Epithelial cell of proximal tubule (primary cell): Measurements from ENCODE around the gene EDDM3A. TPM values are rescaled to one million over a fixed set of nuclear protein-coding genes. Genes with fewer than 3 reads are reported as not detected.

Source experiments
- DNase-seq: peaks from one replicate; pipeline ENCODE4 v3.0.0-alpha.2; 2011; ENCODE audit warnings: low read depth
- H3K4me3 ChIP-seq: 2 replicates; pipeline ENCODE4 v1.5.1; 2011; ENCODE audit warnings: low read depth, mild to moderate bottlenecking, low read length
- total RNA-seq: library from RNA; depleted of rRNA; stranded (reverse); fragments of >200 nt; gene quantifications from 2 replicates; pipeline ENCODE4 v1.2.3, GENCODE V29; 2015
- TF ChIP-seq, protein P1 (sequence below): conservative IDR thresholded peaks from 2 replicates; pipeline ENCODE4 v1.5.1; 2012; ENCODE audit warnings: low read depth, mild to moderate bottlenecking, low read length

EDDM3A gene
- total RNA-seq, 1 donor from 2014 or later: not detected

DNA sequence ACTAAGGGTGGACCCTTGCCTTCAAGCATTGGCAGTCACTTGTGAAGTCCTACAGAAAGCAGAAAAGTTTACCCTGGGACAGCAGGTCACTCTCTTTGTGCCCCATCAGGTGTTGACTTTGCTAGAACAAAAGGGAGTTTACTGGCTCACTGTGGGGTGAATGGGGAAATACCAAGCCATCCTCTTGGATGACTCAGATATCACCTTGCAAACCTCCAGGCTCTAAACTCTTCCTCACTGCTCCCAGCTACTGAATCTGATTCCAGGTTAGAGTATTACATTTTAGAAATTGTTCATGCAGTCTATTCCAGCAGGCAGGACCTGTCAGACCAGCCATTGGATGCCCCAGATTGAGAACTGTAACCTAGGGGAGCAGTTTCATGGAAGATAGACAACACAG is 15.3 kb downstream of the EDDM3A start:
- no peak for DNase-seq
- TF ChIP-seq, protein P1, sequence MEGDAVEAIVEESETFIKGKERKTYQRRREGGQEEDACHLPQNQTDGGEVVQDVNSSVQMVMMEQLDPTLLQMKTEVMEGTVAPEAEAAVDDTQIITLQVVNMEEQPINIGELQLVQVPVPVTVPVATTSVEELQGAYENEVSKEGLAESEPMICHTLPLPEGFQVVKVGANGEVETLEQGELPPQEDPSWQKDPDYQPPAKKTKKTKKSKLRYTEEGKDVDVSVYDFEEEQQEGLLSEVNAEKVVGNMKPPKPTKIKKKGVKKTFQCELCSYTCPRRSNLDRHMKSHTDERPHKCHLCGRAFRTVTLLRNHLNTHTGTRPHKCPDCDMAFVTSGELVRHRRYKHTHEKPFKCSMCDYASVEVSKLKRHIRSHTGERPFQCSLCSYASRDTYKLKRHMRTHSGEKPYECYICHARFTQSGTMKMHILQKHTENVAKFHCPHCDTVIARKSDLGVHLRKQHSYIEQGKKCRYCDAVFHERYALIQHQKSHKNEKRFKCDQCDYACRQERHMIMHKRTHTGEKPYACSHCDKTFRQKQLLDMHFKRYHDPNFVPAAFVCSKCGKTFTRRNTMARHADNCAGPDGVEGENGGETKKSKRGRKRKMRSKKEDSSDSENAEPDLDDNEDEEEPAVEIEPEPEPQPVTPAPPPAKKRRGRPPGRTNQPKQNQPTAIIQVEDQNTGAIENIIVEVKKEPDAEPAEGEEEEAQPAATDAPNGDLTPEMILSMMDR: no peak

DNA sequence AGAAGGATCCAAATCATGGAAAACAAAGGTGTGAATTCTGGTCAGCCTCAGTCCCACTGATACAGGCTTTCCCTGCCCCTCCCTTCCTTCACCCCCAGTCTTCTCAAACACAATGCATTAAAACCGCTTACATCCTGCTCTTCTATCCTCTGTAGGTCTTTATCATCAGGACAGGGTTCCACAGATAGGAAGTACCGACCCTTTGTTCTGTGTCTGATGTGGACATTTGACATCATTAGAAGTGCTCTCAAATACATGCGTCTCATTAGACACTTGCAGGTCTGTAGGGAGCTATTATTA is 22.9 kb downstream of the EDDM3A start:
- no peak for DNase-seq
- H3K4me3 ChIP-seq: no peak overlapping the region
- TF ChIP-seq, protein P1: no peak

More for the DNA sequence above, 15.3 kb downstream of the EDDM3A start:
- H3K4me3 ChIP-seq: no peak overlapping the region

DNA sequence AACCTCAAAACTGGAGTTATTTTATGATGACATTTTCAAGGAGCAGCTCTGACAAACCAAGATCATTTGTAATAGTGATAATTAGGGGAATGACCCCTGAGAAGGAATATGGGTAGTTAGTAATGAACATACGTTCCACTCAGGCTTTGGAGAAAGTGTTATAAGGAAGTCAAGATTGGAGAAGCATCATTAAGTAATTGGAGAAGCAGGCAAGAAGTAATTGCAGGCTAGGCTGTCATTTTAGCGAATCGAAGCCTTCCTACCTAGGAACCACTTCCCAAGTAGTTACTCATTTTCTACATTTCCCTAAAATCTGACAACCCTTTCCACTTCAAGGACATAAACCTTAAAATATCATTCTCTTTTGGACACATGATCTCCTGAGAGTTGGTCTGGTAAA is 23.7 kb downstream of the EDDM3A start:
- TF ChIP-seq, protein P1: no peak
- DNase-seq: no peak
- H3K4me3 ChIP-seq: no peak overlapping the region

DNA sequence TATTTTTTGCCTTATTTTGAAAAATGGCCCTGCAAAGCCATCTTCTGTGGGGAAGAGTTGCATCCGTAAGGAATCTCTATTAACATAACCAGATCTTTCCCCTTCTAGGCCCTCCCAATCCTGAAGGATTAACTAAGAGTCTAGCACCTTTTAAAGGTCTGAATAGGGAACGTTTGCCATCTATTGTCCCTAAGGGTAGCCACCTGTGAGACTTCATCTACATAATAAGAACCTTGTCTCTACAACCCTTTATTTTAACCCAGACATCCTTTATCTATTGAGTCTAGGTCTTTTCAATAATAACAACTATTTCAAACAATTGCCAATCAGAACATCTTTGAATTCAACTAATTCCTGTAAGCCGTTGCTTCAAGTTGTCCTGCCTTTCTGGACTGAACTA is 27.0 kb downstream of the EDDM3A start:
- no peak for DNase-seq
- TF ChIP-seq, protein P1: no peak
- no peak overlapping the region for H3K4me3 ChIP-seq

DNA sequence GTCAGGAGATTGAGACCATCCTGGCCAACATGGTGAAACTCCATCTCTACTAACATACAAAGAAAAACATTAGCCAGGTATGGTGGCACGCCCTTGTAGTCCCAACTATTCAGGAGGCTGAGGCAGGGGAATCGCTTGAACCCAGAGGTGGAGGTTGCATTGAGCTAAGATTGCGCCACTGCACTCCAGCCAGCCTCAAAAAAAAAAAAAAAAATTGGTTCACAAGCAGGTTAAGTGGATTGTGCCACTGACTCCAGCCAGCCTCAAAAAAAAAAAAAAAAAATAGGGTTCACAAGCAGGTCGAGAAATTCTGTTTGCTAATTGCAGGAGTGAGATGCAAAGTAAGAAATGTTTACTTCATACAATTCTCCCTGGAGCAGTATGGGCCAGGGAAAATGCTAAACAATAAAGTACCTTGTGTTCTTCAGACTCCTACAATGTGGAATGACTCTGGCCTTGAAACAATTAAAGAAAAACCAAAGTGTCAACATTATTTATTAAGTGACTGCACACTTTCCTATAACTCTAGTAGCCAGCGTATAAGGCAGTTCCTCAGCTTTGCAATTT is 28.7 kb downstream of the EDDM3A start:
- TF ChIP-seq, protein P1: no peak
- no peak overlapping the region for H3K4me3 ChIP-seq
- peak; percentile 4 for DNase-seq

DNA sequence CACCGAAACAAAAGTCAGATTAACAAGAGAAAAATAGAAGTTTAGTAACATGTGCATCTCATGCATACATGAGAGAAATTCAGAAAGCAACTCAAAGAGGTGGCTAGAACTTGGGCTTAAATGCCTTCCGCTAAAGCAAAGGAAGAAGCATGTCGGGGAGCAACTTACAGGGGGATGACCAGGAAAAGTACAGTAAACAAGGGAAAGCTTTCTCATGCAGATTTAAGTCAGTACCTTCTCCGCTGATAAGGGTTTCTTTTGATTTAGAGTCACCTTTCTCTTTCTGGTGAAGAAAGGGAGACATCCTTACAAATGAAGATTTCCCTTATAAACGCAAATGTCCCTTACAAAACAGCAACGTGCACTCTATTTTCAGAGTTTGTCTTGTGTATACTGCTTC is 29.4 kb downstream of the EDDM3A start:
- TF ChIP-seq, protein P1: no peak
- H3K4me3 ChIP-seq: no peak overlapping the region

DNA sequence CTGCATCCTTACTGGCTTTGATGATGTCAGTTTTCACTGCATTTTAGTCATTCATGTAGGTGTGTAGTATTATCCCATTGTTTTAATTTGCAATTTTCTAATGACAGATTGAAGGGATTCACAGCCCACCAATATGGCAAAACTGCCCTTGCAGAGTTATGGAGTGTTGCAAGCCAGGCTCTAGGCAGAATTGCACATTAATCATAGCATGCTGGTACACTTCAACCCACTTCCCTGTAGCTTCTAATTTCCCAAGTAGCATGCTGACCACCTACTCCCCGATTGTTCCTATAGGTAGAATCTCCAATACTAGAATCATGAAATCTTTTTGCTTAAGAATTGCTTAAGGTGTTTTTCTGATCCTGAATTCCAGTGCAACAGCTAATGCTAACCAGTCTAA is 30.2 kb downstream of the EDDM3A start:
- DNase-seq: no peak
- TF ChIP-seq, protein P1: no peak
- no peak overlapping the region for H3K4me3 ChIP-seq

More for the DNA sequence above, 29.4 kb downstream of the EDDM3A start:
- no peak for DNase-seq
